IMR-90 (cell line): ENCODE data around the gene ZNF598.

Experiments used
- BHLHE40 ChIP-seq: fragments of 150-350 bp; IDR thresholded peaks from 2 replicates; pipeline ENCODE4 v1.6.1; 2016; ENCODE audit warnings: mild to moderate bottlenecking, low read depth, low read length
- CEBPB ChIP-seq: IDR thresholded peaks from 2 replicates; pipeline ENCODE4 v1.6.1; 2012; ENCODE audit warnings: low read depth, low read length, improper control_type of control experiment
- CHD1 ChIP-seq: IDR thresholded peaks from 2 replicates; pipeline ENCODE4 v1.6.1; 2012; ENCODE audit warnings: low read depth, low read length, improper control_type of control experiment
- MAFK ChIP-seq: IDR thresholded peaks from 2 replicates; pipeline ENCODE4 v1.6.1; 2012; ENCODE audit warnings: low read depth, low read length, improper control_type of control experiment
- MAZ ChIP-seq: IDR thresholded peaks from 2 replicates; pipeline ENCODE4 v1.6.1; 2012; ENCODE audit warnings: low read depth, mild to moderate bottlenecking, low read length, improper control_type of control experiment, moderate library complexity, borderline replicate concordance
- MXI1 ChIP-seq: IDR thresholded peaks from 2 replicates; pipeline ENCODE4 v1.6.1; 2012; ENCODE audit warnings: low read depth, mild to moderate bottlenecking, low read length, moderate library complexity, borderline replicate concordance
- POLR2A ChIP-seq: IDR thresholded peaks from 2 replicates; pipeline ENCODE4 v1.6.1; 2012; ENCODE audit warnings: mild to moderate bottlenecking, low read depth, low read length
- RAD21 ChIP-seq: IDR thresholded peaks from 2 replicates; pipeline ENCODE4 v1.6.1; 2012; ENCODE audit warnings: low read length, improper control_type of control experiment
- RCOR1 ChIP-seq: IDR thresholded peaks from 2 replicates; pipeline ENCODE4 v1.6.1; 2012; ENCODE audit warnings: mild to moderate bottlenecking, low read length, improper control_type of control experiment; ENCODE audit not compliant: insufficient replicate concordance
- RFX5 ChIP-seq: IDR thresholded peaks from 2 replicates; pipeline ENCODE4 v1.8.0; 2012; ENCODE audit warnings: low read depth, mild to moderate bottlenecking, low read length, moderate library complexity
- SMC3 ChIP-seq: fragments of 150-350 bp; IDR thresholded peaks from 2 replicates; pipeline ENCODE4 v1.6.1; 2016; ENCODE audit warnings: low read depth, mild to moderate bottlenecking, antibody characterized with exemption, low read length, moderate library complexity
- TF ChIP-seq, protein P1 (sequence below): conservative IDR thresholded peaks from 2 replicates; pipeline ENCODE4 v1.5.1; 2012; ENCODE audit warnings: mild to moderate bottlenecking, low read depth, low read length, improper control_type of control experiment
- TF ChIP-seq, protein P2 (sequence below): fragments of 150-350 bp; IDR thresholded peaks from 2 replicates; pipeline ENCODE4 v1.6.1; 2016; ENCODE audit warnings: low read depth, mild to moderate bottlenecking, low read length, moderate library complexity, borderline replicate concordance
- TF ChIP-seq, protein P3 (sequence below): fragments of 150-350 bp; IDR thresholded peaks from 2 replicates; pipeline ENCODE4 v1.6.1; 2017; ENCODE audit warnings: mild to moderate bottlenecking, antibody characterized with exemption, low read length, low read depth

DNA sequence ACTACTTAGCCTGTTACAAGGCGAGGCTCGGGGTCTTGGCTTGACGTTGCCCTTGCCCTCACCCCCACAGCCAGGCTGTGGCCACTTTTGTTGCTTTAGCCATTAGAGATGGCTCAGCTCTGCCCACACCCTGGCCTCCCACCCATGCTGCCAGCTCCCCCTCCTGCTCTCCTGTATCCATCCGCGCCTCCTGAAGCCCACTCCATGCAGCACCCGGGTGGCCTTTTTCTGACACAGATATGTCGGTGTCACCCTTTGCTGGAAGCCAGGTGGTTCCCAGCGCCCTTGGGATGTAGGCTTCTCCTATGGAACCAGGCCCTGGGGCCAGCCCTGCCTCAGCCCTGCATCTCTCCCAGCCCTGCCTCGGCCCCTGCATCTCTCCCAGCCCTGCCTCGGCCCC lies 47.8 kb upstream of the ZNF598 start:
- TF ChIP-seq, protein P1, sequence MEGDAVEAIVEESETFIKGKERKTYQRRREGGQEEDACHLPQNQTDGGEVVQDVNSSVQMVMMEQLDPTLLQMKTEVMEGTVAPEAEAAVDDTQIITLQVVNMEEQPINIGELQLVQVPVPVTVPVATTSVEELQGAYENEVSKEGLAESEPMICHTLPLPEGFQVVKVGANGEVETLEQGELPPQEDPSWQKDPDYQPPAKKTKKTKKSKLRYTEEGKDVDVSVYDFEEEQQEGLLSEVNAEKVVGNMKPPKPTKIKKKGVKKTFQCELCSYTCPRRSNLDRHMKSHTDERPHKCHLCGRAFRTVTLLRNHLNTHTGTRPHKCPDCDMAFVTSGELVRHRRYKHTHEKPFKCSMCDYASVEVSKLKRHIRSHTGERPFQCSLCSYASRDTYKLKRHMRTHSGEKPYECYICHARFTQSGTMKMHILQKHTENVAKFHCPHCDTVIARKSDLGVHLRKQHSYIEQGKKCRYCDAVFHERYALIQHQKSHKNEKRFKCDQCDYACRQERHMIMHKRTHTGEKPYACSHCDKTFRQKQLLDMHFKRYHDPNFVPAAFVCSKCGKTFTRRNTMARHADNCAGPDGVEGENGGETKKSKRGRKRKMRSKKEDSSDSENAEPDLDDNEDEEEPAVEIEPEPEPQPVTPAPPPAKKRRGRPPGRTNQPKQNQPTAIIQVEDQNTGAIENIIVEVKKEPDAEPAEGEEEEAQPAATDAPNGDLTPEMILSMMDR, result no peak
- TF ChIP-seq POLR2A (no peak), CEBPB (no peak), RAD21 (no peak), CHD1 (no peak), RFX5 (no peak), SMC3 (no peak), MAFK (no peak), RCOR1 (no peak), MXI1 (no peak), BHLHE40 (no peak), MAZ (no peak)
- TF ChIP-seq, protein P2, sequence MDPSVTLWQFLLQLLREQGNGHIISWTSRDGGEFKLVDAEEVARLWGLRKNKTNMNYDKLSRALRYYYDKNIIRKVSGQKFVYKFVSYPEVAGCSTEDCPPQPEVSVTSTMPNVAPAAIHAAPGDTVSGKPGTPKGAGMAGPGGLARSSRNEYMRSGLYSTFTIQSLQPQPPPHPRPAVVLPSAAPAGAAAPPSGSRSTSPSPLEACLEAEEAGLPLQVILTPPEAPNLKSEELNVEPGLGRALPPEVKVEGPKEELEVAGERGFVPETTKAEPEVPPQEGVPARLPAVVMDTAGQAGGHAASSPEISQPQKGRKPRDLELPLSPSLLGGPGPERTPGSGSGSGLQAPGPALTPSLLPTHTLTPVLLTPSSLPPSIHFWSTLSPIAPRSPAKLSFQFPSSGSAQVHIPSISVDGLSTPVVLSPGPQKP, result no peak
- TF ChIP-seq, protein P3, sequence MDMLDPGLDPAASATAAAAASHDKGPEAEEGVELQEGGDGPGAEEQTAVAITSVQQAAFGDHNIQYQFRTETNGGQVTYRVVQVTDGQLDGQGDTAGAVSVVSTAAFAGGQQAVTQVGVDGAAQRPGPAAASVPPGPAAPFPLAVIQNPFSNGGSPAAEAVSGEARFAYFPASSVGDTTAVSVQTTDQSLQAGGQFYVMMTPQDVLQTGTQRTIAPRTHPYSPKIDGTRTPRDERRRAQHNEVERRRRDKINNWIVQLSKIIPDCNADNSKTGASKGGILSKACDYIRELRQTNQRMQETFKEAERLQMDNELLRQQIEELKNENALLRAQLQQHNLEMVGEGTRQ, result no peak
